MM.1S (cell line): ENCODE results near the gene CSGALNACT2.

Experiments used
- DNase-seq: peaks from one replicate; pipeline ENCODE4 v3.0.0-alpha.2; 2015
- H2AFZ ChIP-seq: fragments of 300-600 bp; sonication (generic); 2 replicates; pipeline ENCODE4 v1.6.0; 2016; ENCODE audit warnings: antibody characterized with exemption, low read length
- H3F3A ChIP-seq: fragments of 300-600 bp; sonication (generic); 2 replicates; pipeline ENCODE4 v1.6.1; 2016; ENCODE audit warnings: mild to moderate bottlenecking, antibody characterized with exemption, low read length, moderate library complexity, mixed read lengths; ENCODE audit not compliant: insufficient read depth
- H3K27ac ChIP-seq: fragments of 300-600 bp; sonication (generic); 2 replicates; pipeline ENCODE4 v1.5.1; 2016; ENCODE audit warnings: mild to moderate bottlenecking, low read length
- H3K27me3 ChIP-seq: fragments of 300-600 bp; sonication (generic); replicated peaks from 2 replicates; pipeline ENCODE4 v1.6.0; 2016; ENCODE audit warnings: low read length; ENCODE audit not compliant: insufficient read depth
- H3K36me3 ChIP-seq: fragments of 300-600 bp; sonication (generic); replicated peaks from 2 replicates; pipeline ENCODE4 v1.6.1; 2016; ENCODE audit warnings: mild to moderate bottlenecking, low read length, mixed read lengths; ENCODE audit not compliant: insufficient read depth
- H3K4me1 ChIP-seq: fragments of 300-600 bp; sonication (generic); 2 replicates; pipeline ENCODE4 v1.6.1; 2016; ENCODE audit warnings: low read length, mixed read lengths
- H3K4me2 ChIP-seq: fragments of 300-600 bp; sonication (generic); 2 replicates; pipeline ENCODE4 v1.6.0; 2016; ENCODE audit warnings: low read depth, low read length
- H3K4me3 ChIP-seq: fragments of 300-600 bp; sonication (generic); 2 replicates; pipeline ENCODE4 v1.5.1; 2016; ENCODE audit warnings: low read length, mixed read lengths
- H3K79me2 ChIP-seq: fragments of 300-600 bp; sonication (generic); 2 replicates; pipeline ENCODE4 v1.6.1; 2016; ENCODE audit warnings: mixed run types, low read length, mixed read lengths
- H3K9ac ChIP-seq: fragments of 300-600 bp; sonication (generic); 2 replicates; pipeline ENCODE4 v1.6.1; 2016; ENCODE audit warnings: low read length, mixed read lengths
- H3K9me2 ChIP-seq: fragments of 300-600 bp; sonication (generic); replicated peaks from 2 replicates; pipeline ENCODE4 v1.6.1; 2016; ENCODE audit warnings: mild to moderate bottlenecking, low read length, mixed read lengths; ENCODE audit not compliant: insufficient read depth
- H3K9me3 ChIP-seq: fragments of 300-600 bp; sonication (generic); replicated peaks from 2 replicates; pipeline ENCODE4 v1.6.1; 2016; ENCODE audit warnings: mild to moderate bottlenecking, low read length, mixed read lengths; ENCODE audit not compliant: insufficient read depth
- H4K20me1 ChIP-seq: fragments of 300-600 bp; sonication (generic); 2 replicates; pipeline ENCODE4 v1.6.1; 2016; ENCODE audit warnings: mild to moderate bottlenecking, low read length, moderate library complexity, mixed read lengths; ENCODE audit not compliant: insufficient read depth
- EZH2 ChIP-seq: fragments of 300-600 bp; sonication (generic); optimal IDR thresholded peaks from 2 replicates; pipeline ENCODE3; 2017; ENCODE audit warnings: low read depth, mild to moderate bottlenecking, antibody characterized with exemption, low read length, mixed read lengths
- EZH2phosphoT487 ChIP-seq: fragments of 300-600 bp; sonication (generic); IDR thresholded peaks from 2 replicates; pipeline ENCODE4 v1.6.1; 2018; ENCODE audit warnings: antibody characterized with exemption, low read length
- TF ChIP-seq, protein P1 (sequence below): fragments of 300-600 bp; sonication (generic); IDR thresholded peaks from 2 replicates; pipeline ENCODE4 v1.5.1; 2016; ENCODE audit warnings: antibody characterized with exemption, low read length, mixed read lengths

Gene CSGALNACT2

DNA sequence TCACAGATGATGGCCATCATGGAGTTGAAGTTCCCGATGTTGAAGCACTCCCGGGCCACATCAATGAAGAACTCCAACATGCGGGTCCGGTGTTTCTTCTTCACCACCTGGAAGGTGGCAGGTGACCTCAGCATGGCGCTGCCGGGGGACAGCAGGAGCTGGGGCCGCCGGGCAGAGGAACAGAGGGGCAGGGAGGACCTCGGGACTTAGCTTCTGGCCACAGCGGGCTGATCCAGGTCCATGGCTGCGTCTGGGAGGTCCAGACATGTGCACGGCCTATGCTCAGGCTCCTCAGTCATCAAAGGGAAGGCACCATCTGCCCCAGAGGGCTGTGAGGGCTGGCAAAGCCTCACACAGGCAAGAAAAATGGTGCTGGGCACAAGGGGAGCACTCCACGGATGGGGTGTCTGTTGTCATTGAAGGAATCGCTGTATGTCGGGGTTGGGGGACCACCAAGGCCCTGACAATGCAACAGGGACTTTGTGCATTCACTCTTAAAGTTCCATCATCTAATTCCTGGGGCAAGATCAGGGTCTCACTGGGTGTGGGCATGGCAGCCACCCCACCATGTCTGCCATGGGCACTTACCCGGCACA, 60.9 kb downstream of the CSGALNACT2 start:
- H3K27ac ChIP-seq: no peak overlapping the region
- no peak for DNase-seq
- no peaks in the 10 kb centered on the region for H3K9me2 ChIP-seq
- H3K4me1 ChIP-seq: no peaks in the 10 kb centered on the region
- no peaks in the 10 kb centered on the region for H3F3A ChIP-seq
- H3K79me2 ChIP-seq: no peaks in the 10 kb centered on the region
- H3K36me3 ChIP-seq: no peaks in the 10 kb centered on the region
- no peak overlapping the region for H3K4me3 ChIP-seq
- no peak overlapping the region for H3K4me2 ChIP-seq
- H3K9ac ChIP-seq: no peak overlapping the region
- no peaks in the 10 kb centered on the region for H3K9me3 ChIP-seq
- H2AFZ ChIP-seq: no peak overlapping the region
- H3K27me3 ChIP-seq: no peaks in the 10 kb centered on the region
- no peaks in the 10 kb centered on the region for H4K20me1 ChIP-seq
- TF ChIP-seq, protein P1, sequence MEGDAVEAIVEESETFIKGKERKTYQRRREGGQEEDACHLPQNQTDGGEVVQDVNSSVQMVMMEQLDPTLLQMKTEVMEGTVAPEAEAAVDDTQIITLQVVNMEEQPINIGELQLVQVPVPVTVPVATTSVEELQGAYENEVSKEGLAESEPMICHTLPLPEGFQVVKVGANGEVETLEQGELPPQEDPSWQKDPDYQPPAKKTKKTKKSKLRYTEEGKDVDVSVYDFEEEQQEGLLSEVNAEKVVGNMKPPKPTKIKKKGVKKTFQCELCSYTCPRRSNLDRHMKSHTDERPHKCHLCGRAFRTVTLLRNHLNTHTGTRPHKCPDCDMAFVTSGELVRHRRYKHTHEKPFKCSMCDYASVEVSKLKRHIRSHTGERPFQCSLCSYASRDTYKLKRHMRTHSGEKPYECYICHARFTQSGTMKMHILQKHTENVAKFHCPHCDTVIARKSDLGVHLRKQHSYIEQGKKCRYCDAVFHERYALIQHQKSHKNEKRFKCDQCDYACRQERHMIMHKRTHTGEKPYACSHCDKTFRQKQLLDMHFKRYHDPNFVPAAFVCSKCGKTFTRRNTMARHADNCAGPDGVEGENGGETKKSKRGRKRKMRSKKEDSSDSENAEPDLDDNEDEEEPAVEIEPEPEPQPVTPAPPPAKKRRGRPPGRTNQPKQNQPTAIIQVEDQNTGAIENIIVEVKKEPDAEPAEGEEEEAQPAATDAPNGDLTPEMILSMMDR: no peak
- no peak for TF ChIP-seq EZH2
- TF ChIP-seq EZH2phosphoT487: no peak

DNA sequence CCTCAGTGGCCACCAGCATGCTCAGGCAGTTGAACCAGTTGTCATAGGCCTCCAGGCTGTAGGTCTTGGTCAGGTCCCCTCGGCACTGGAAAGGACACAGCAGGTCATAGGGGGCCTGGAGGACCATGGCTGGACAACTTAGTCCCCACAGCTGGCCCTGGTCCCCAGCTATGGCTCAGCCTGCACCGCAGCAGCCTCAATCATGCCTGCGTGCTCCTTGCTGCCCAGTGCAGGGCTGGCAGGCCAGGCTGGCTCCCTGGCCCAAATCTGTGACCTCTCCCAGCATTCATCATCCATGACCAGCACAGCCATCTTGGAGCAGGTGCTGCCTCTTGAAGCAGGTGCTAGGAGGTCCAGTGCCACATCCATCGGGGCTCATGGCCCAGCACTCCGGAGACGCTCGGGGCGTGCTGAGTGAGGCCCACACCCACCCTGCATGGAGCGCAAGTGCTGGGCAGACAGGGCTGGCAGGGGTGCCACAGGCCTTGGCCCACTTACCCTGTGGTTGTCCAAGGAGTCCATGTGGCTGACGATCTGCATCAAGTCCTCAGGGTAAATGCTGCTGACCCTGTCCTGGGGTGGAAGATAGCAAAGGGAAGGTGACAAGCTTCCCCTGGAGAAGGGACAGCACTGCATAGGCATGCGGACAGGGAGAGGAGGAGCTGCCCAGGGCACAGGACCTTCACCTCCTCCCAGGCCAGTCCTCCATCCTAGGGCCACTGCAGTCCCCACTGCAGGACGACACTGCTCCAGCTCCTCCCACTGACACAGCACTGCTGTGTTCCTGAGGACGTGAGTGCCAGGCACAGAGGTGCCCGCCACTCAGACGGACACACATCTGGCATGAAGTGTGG, 61.7 kb downstream of the CSGALNACT2 start:
- TF ChIP-seq EZH2 (no peak), EZH2phosphoT487 (no peak)
- TF ChIP-seq, protein P1: no peak
- H3K4me1 ChIP-seq: no peaks in the 10 kb centered on the region

DNA sequence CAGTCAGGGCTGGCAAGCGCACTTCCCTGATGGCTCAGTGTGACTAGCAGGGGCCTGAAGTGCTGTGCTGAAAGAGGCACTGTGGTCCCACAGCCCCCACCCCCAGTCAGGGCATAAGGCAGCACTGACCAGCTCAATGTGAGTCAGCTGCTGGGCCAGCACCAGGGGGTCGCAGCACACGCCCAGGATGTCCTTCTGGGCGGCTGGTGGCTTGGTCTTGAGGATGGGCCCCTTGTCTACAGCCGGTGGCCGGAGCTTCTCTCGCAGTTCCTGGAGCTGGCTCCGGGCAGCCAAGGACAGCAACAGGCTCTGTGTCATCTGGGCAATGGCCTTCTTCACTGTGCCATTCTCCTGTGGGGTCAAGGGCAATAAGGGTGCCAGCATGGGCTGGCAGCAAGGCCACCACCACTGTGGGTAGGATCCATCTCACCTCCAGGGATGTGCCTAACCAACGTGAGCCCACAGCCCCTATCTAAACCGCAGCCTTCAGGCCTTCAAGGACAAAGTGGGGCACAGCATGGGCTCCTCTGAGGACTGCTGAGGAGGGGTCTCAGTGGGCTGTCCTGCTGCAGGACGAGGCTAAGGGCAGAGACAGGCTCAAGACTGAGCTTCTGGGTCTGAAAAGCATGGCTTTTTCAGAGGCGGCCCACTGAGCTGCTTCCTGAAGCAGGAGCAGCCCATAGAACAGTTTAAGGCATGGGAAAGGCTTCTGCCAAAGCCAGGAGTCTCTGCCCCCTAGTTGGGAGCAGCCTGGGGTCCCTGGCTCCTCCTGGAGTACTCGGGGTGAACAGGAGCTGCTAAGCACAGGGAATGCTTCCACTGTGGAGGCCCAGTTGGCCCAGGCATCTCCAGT, 62.5 kb downstream of the CSGALNACT2 start:
- no peak overlapping the region for H3K9ac ChIP-seq
- no peak overlapping the region for H3K4me2 ChIP-seq
- no peaks in the 10 kb centered on the region for H3F3A ChIP-seq
- H3K79me2 ChIP-seq: no peaks in the 10 kb centered on the region
- no peak overlapping the region for H3K4me3 ChIP-seq
- H3K36me3 ChIP-seq: no peaks in the 10 kb centered on the region
- H3K9me3 ChIP-seq: no peaks in the 10 kb centered on the region
- no peak overlapping the region for H3K27ac ChIP-seq
- no peaks in the 10 kb centered on the region for H3K4me1 ChIP-seq
- no peak for DNase-seq
- H3K27me3 ChIP-seq: no peaks in the 10 kb centered on the region
- H4K20me1 ChIP-seq: no peaks in the 10 kb centered on the region
- H3K9me2 ChIP-seq: no peaks in the 10 kb centered on the region
- TF ChIP-seq EZH2phosphoT487 (no peak), EZH2 (no peak)
- TF ChIP-seq, protein P1: no peak
- no peak overlapping the region for H2AFZ ChIP-seq

More for the DNA sequence above, 61.7 kb downstream of the CSGALNACT2 start:
- Histone ChIP-seq H3K9me3 (no peaks in the 10 kb centered on the region), H3K36me3 (no peaks in the 10 kb centered on the region), H2AFZ (no peak overlapping the region), H3K9me2 (no peaks in the 10 kb centered on the region), H3K27ac (no peak overlapping the region), H3K27me3 (no peaks in the 10 kb centered on the region), H4K20me1 (no peaks in the 10 kb centered on the region), H3K4me2 (no peak overlapping the region), H3F3A (no peaks in the 10 kb centered on the region), H3K4me3 (no peak overlapping the region), H3K9ac (no peak overlapping the region), H3K79me2 (no peaks in the 10 kb centered on the region)
- no peak for DNase-seq
